ENCODE measurements around the gene RIPK1.
A peak's percentile ranks its signal among the peaks of the same experiment; 100 is the strongest.
"Not testable (repeated sequence)": the region's sequence is repeated elsewhere in the genome, so short reads cannot be mapped to it uniquely, and the experiment has no call there.

Gene RIPK1

GRCh38 chr6:3137057-3137777 is 68.9 kb downstream of the RIPK1 start:
- DNase-seq: no peak

GRCh38 chr6:3137873-3138272 is 69.6 kb downstream of the RIPK1 start:
- not testable (repeated sequence) for DNase-seq

- no peak for DNase-seq
These were observed 70.0 kb downstream of the RIPK1 start for GRCh38 chr6:3138341-3138740.

- DNase-seq: no peak
These were observed 71.0 kb downstream of the RIPK1 start for GRCh38 chr6:3139090-3139903.

- DNase-seq: no peak
These were observed 71.9 kb downstream of the RIPK1 start for GRCh38 chr6:3140201-3140600.

- no peak for DNase-seq
These were observed 74.2 kb downstream of the RIPK1 start for GRCh38 chr6:3142536-3142935.

GRCh38 chr6:3143158-3143557 is 74.9 kb downstream of the RIPK1 start:
- DNase-seq: no peak

- no peak for DNase-seq
These were observed 76.3 kb downstream of the RIPK1 start for GRCh38 chr6:3144571-3144970.

- no peak for DNase-seq
These were observed 79.8 kb downstream of the RIPK1 start for GRCh38 chr6:3147914-3148757.

GRCh38 chr6:3151691-3152090 is 83.4 kb downstream of the RIPK1 start:
- no peak for DNase-seq

- no peak for DNase-seq
These were observed 84.4 kb downstream of the RIPK1 start for GRCh38 chr6:3152689-3153088.

GRCh38 chr6:3155416-3155815 is 87.1 kb downstream of the RIPK1 start:
- DNase-seq: not testable (repeated sequence)

- DNase-seq: peak; percentile 59
These were observed 88.2 kb downstream of the RIPK1 start for GRCh38 chr6:3156184-3157130.

- peak; percentile 94 for DNase-seq
These were observed 89.0 kb downstream of the RIPK1 start, which contains the start of gene TUBB2A for GRCh38 chr6:3157131-3157933. TUBB2A (minus strand) TSS chr6:3157544; CDS start chr6:3157463, 81 bp downstream.

- peak; percentile 59 for DNase-seq
These were observed 91.8 kb downstream of the RIPK1 start for GRCh38 chr6:3159805-3160781.

- DNase-seq: no peak
These were observed 93.8 kb downstream of the RIPK1 start for GRCh38 chr6:3162067-3162497.

- DNase-seq: peak; percentile 79
These were observed 94.4 kb downstream of the RIPK1 start for GRCh38 chr6:3162565-3163247.

GRCh38 chr6:3163248-3163594 is 94.9 kb downstream of the RIPK1 start:
- DNase-seq: no peak

GRCh38 chr6:3164388-3164787 is 96.1 kb downstream of the RIPK1 start:
- no peak for DNase-seq

Data from activated CD8-positive, alpha-beta memory T cell treated with anti-CD3 and anti-CD28 coated beads, Interleukin-2, amount 50 U/mL, for 48 hours (primary cell).